Endothelial cell (in vitro differentiated cells): Measurements from ENCODE around the gene SLC1A7. TPM values are rescaled to one million over a fixed set of nuclear protein-coding genes. Genes with fewer than 3 reads are reported as not detected.

Source experiments
- DNase-seq: peaks from one replicate; pipeline ENCODE4 v3.0.0; 2021; ENCODE audit warnings: low spot score
- H3K27ac Mint-ChIP-seq: one replicate; pipeline ENCODE4 v1.8.0; 2021; ENCODE audit warnings: mixed read lengths, inconsistent platforms; ENCODE audit not compliant: unreplicated experiment
- H3K27me3 Mint-ChIP-seq: one replicate; pipeline ENCODE4 v1.8.0; 2021; ENCODE audit warnings: mild to moderate bottlenecking, moderate library complexity, mixed read lengths, inconsistent platforms; ENCODE audit not compliant: unreplicated experiment
- H3K36me3 Mint-ChIP-seq: one replicate; pipeline ENCODE4 v1.8.0; 2021; ENCODE audit warnings: mild to moderate bottlenecking, low read depth, mixed read lengths, inconsistent platforms; ENCODE audit not compliant: unreplicated experiment
- H3K4me1 Mint-ChIP-seq: one replicate; pipeline ENCODE4 v1.8.0; 2021; ENCODE audit warnings: mild to moderate bottlenecking, mixed read lengths, inconsistent platforms; ENCODE audit not compliant: unreplicated experiment
- H3K4me3 Mint-ChIP-seq: one replicate; pipeline ENCODE4 v1.8.0; 2021; ENCODE audit warnings: mild to moderate bottlenecking, mixed read lengths, inconsistent platforms; ENCODE audit not compliant: unreplicated experiment
- H3K9me3 Mint-ChIP-seq: one replicate; pipeline ENCODE4 v1.8.0; 2021; ENCODE audit warnings: mixed read lengths, inconsistent platforms; ENCODE audit not compliant: unreplicated experiment
- CTCF ChIP-seq: fragments of 200-600 bp; sonication (generic); IDR thresholded peaks from one replicate; pipeline ENCODE4 v1.5.0; 2021; ENCODE audit warnings: antibody characterized with exemption; ENCODE audit not compliant: unreplicated experiment
- total RNA-seq: library from RNA; stranded (reverse); fragmentation: NEBNext Ultra II Directional; extraction: Animal tissue kit (Norgen Biotek cat#: 25700); gene quantifications from one replicate; pipeline ENCODE4 v1.2.1, GENCODE V29; 2021; ENCODE audit not compliant: unreplicated experiment

The SLC1A7 gene
- total RNA-seq, 1 donor from 2014 or later: not detected

GRCh38 chr1:53076721-53077598 lies 65.5 kb downstream of the SLC1A7 start:
- H3K27ac Mint-ChIP-seq: no peak overlapping the region
- H3K4me3 Mint-ChIP-seq: no peak overlapping the region
- H3K36me3 Mint-ChIP-seq: no peaks in the 10 kb centered on the region
- TF ChIP-seq CTCF: no peak
- no peak for DNase-seq
- peaks cover 8% of the 10 kb centered on the region for H3K27me3 Mint-ChIP-seq
- no peaks in the 10 kb centered on the region for H3K9me3 Mint-ChIP-seq
- H3K4me1 Mint-ChIP-seq: peaks cover 3% of the 10 kb centered on the region

- no peaks in the 10 kb centered on the region for H3K4me1 Mint-ChIP-seq
- TF ChIP-seq CTCF: no peak
- peaks cover 8% of the 10 kb centered on the region for H3K27me3 Mint-ChIP-seq
- H3K4me3 Mint-ChIP-seq: no peak overlapping the region
- no peak for DNase-seq
- H3K36me3 Mint-ChIP-seq: no peaks in the 10 kb centered on the region
- H3K27ac Mint-ChIP-seq: no peak overlapping the region
- H3K9me3 Mint-ChIP-seq: no peaks in the 10 kb centered on the region
Measured at GRCh38 chr1:53076165-53076564, 66.3 kb downstream of the SLC1A7 start.

- no peak for DNase-seq
- Mint-ChIP-seq H3K4me1 (no peaks in the 10 kb centered on the region), H3K27me3 (peaks cover 8% of the 10 kb centered on the region), H3K9me3 (no peaks in the 10 kb centered on the region), H3K36me3 (no peaks in the 10 kb centered on the region), H3K27ac (no peak overlapping the region), H3K4me3 (no peak overlapping the region)
- no peak for TF ChIP-seq CTCF
Measured at GRCh38 chr1:53075761-53076163, 66.7 kb downstream of the SLC1A7 start.

- TF ChIP-seq CTCF: no peak
Measured at GRCh38 chr1:53075206-53075605, 67.2 kb downstream of the SLC1A7 start.

More at GRCh38 chr1:53075206-53075605, 67.2 kb downstream of the SLC1A7 start:
- H3K27me3 Mint-ChIP-seq: peaks cover 8% of the 10 kb centered on the region
- no peak overlapping the region for H3K27ac Mint-ChIP-seq
- no peak for DNase-seq
- H3K4me1 Mint-ChIP-seq: no peaks in the 10 kb centered on the region
- H3K9me3 Mint-ChIP-seq: no peaks in the 10 kb centered on the region
- H3K4me3 Mint-ChIP-seq: no peak overlapping the region
- no peaks in the 10 kb centered on the region for H3K36me3 Mint-ChIP-seq
